Naive thymus-derived CD4-positive, alpha-beta T cell (primary cell): ENCODE data around the gene HDAC8. TPM values are rescaled to one million over a fixed set of nuclear protein-coding genes. Genes with fewer than 3 reads are reported as not detected.

Experiments used
- ATAC-seq: fragments of 150-1000 bp; cut with Tn5 transposase; 2 replicates; pipeline ENCODE4 v1.10.0; 2021; ENCODE audit warnings: mild to moderate bottlenecking, moderate library complexity
- CTCF ChIA-PET: fragments of 350-600 bp; sonication (Branson Sonifier 250); formaldehyde crosslinking; loops from one replicate; lab custom pipeline; 2021; ENCODE audit warnings: antibody characterized with exemption; lab: Charles Lee
- POLR2A ChIA-PET: fragments of 350-600 bp; sonication (Branson Sonifier 250); formaldehyde crosslinking; loops from one replicate; lab custom pipeline; 2021; ENCODE audit warnings: antibody characterized with exemption, inconsistent platforms; lab: Charles Lee
- DNase-seq, 9 donors: peaks; one replicate each; pipeline versions ENCODE4 v3.0.0 to v3.0.0-alpha.2; 2020 to 2022; ENCODE audit warnings: mixed read lengths in 1 of 9
- H3K27ac ChIP-seq: one replicate; pipeline ENCODE4 v1.7.0; 2013; ENCODE audit warnings: mild to moderate bottlenecking, low read depth, low read length, moderate library complexity
- H3K27me3 ChIP-seq, 2 donors: one replicate each; pipeline ENCODE4 v1.7.0; 2013; ENCODE audit warnings: low read length in 2 of 2, mild to moderate bottlenecking in 2 of 2, moderate library complexity in 2 of 2; ENCODE audit not compliant: control insufficient read depth in 2 of 2, insufficient read depth in 2 of 2
- H3K36me3 ChIP-seq, 3 experiments: 1 replicate in 2 of 3; 2 replicates in 1 of 3; pipeline ENCODE4 v1.7.0; 2013; ENCODE audit warnings: low read length in 3 of 3, mild to moderate bottlenecking in 3 of 3, moderate library complexity in 1 of 3; ENCODE audit not compliant: insufficient read depth in 3 of 3, control insufficient read depth in 2 of 3
- H3K4me1 ChIP-seq, 2 donors: one replicate each; pipeline ENCODE4 v1.7.0; 2013; ENCODE audit warnings: low read length in 2 of 2, mild to moderate bottlenecking in 2 of 2, moderate library complexity in 1 of 2; ENCODE audit not compliant: control insufficient read depth in 2 of 2, insufficient read depth in 2 of 2
- H3K4me3 ChIP-seq: 2 replicates; pipeline ENCODE4 v1.7.0; 2013; ENCODE audit warnings: mild to moderate bottlenecking, low read length
- H3K9me3 ChIP-seq, 3 experiments: 1 replicate in 2 of 3; 2 replicates in 1 of 3; pipeline ENCODE4 v1.7.0; 2013; ENCODE audit warnings: low read length in 3 of 3; ENCODE audit not compliant: control insufficient read depth in 2 of 3
- H3K27ac Mint-ChIP-seq, 9 donors: one replicate each; pipeline ENCODE4 v1.8.0; 2020 to 2022; ENCODE audit warnings: mixed read lengths in 9 of 9, mild to moderate bottlenecking in 8 of 9, moderate library complexity in 5 of 9, inconsistent platforms in 2 of 9
- H3K27me3 Mint-ChIP-seq, 5 donors: one replicate each; pipeline ENCODE4 v1.8.0; 2021 to 2022; ENCODE audit warnings: mixed read lengths in 5 of 5, mild to moderate bottlenecking in 1 of 5
- H3K36me3 Mint-ChIP-seq, 5 donors: one replicate each; pipeline ENCODE4 v1.8.0; 2020 to 2022; ENCODE audit warnings: mixed read lengths in 5 of 5, mild to moderate bottlenecking in 3 of 5, inconsistent platforms in 1 of 5
- H3K4me1 Mint-ChIP-seq, 7 donors: one replicate each; pipeline ENCODE4 v1.8.0; 2020 to 2022; ENCODE audit warnings: mixed read lengths in 7 of 7, mild to moderate bottlenecking in 3 of 7, inconsistent platforms in 1 of 7
- H3K4me3 Mint-ChIP-seq, 10 donors: one replicate each; pipeline ENCODE4 v1.8.0; 2020 to 2022; ENCODE audit warnings: mild to moderate bottlenecking in 10 of 10, mixed read lengths in 10 of 10, moderate library complexity in 6 of 10, inconsistent platforms in 2 of 10
- H3K9me3 Mint-ChIP-seq, 11 donors: one replicate each; pipeline ENCODE4 v1.8.0; 2020 to 2022; ENCODE audit warnings: mixed read lengths in 11 of 11, mild to moderate bottlenecking in 4 of 11, inconsistent platforms in 1 of 11, moderate library complexity in 1 of 11
- intact Hi-C, 2 donors: fragments of 100-400 bp; cut with micrococcal nuclease; formaldehyde crosslinking; loops; one replicate each; pipeline ENCODE4 v1.15.1; 2023
- polyA plus RNA-seq, 2 donors: library from polyadenylated mRNA; unstranded; fragments of 300-500 nt; fragmentation: Illumina TruSeq; gene quantifications; one replicate each; pipeline ENCODE4 v1.2.3, GENCODE V29; 2021
- total RNA-seq, 6 experiments: library from RNA in 5 of 6; stranded (reverse) in 5 of 6; gene quantifications; 1 replicate in 5 of 6; 2 replicates in 1 of 6; pipeline ENCODE4 v1.2.3 and lab custom pipeline; 2021 to 2026

HDAC8 gene
- total and polyA plus RNA-seq, 7 experiments from 2014 or later = 11.9 to 30.6 (median 14.8) TPM

DNA sequence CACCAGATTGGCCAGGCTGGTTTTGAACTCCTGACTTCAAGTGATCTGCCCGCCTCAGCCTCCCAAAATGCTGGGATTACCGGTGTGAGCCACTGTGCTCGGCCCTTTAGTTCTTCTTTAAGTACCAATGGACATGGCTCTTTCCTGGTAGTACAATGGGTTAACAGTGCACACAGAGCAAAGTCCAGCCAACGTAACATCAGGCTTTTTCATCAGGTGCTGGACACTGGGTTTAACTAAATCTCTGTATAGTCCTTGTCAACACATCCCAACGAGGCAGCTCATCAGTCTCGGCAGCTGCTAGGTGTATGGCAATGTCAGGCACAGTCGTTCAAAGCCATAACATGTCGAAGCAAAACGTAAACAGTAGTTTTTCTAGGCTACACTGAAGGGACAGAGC lies 93.8 kb downstream of the HDAC8 start:
- no peak for DNase-seq
- POLR2A ChIA-PET = no interaction called here
- Mint-ChIP-seq H3K27ac (peak overlapping the region in 1 of 9 donors; percentile 62), H3K27me3 (no peaks in the 10 kb centered on the region), H3K9me3 (no peaks in the 10 kb centered on the region), H3K4me1 (no peaks in the 10 kb centered on the region), H3K36me3 (peaks cover 0 to 44% (median 10%) of the 10 kb centered on the region in 5 donors), H3K4me3 (no peak overlapping the region)
- intact Hi-C loops = no loop called here
- no peak overlapping the region for H3K27ac ChIP-seq
- no peaks in the 10 kb centered on the region for H3K27me3 ChIP-seq
- H3K4me3 ChIP-seq = no peak overlapping the region
- no peaks in the 10 kb centered on the region for H3K36me3 ChIP-seq
- ATAC-seq = no peak
- no peaks in the 10 kb centered on the region for H3K9me3 ChIP-seq
- H3K4me1 ChIP-seq = no peaks in the 10 kb centered on the region
- CTCF ChIA-PET = no interaction called here

GRCh38 chrX:72478351-72478750 lies 94.3 kb downstream of the HDAC8 start:
- DNase-seq (no peak), ATAC-seq (no peak)
- ChIA-PET CTCF (no interaction called here), POLR2A (no interaction called here)
- Histone ChIP-seq H3K4me3 (no peak overlapping the region), H3K27ac (no peak overlapping the region), H3K27me3 (no peaks in the 10 kb centered on the region), H3K9me3 (no peaks in the 10 kb centered on the region), H3K4me1 (no peaks in the 10 kb centered on the region), H3K36me3 (no peaks in the 10 kb centered on the region)
- Mint-ChIP-seq H3K27me3 (no peaks in the 10 kb centered on the region), H3K27ac (no peak overlapping the region), H3K4me1 (no peaks in the 10 kb centered on the region), H3K9me3 (no peaks in the 10 kb centered on the region), H3K36me3 (peaks cover 0 to 42% (median 13%) of the 10 kb centered on the region in 5 donors), H3K4me3 (no peak overlapping the region)
- intact Hi-C loops = no loop called here

DNA sequence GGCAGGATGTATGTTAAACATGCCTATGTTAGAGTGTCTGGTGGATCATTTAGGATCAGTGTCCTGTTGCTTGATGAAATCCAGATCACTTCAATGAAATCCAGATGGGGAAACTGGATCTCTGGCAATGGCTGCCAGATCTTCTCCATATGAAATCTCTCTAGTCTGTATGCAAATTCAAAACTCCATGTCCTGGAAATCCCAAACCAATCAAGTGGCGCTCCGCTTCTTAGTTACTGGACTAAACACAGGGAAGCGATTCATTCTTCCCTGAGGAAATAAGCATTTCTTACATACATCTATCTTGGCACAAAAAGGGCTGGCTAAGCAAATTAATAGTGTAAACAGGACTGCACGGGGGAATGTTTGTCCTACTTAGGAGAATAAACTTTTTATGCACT lies 94.9 kb downstream of the HDAC8 start:
- H3K9me3 ChIP-seq = no peaks in the 10 kb centered on the region
- H3K4me3 ChIP-seq = no peak overlapping the region
- no peaks in the 10 kb centered on the region for H3K36me3 ChIP-seq
- ChIA-PET CTCF (no interaction called here), POLR2A (no interaction called here)
- DNase-seq = no peak
- H3K36me3 Mint-ChIP-seq = peaks cover 2 to 40% (median 14%) of the 10 kb centered on the region in 5 donors
- H3K9me3 Mint-ChIP-seq = peaks cover 0 to 4% (median 0%) of the 10 kb centered on the region in 11 donors
- H3K4me1 Mint-ChIP-seq = no peaks in the 10 kb centered on the region
- H3K27ac ChIP-seq = no peak overlapping the region
- H3K27ac Mint-ChIP-seq = no peak overlapping the region
- H3K27me3 Mint-ChIP-seq = no peaks in the 10 kb centered on the region
- H3K4me1 ChIP-seq = no peaks in the 10 kb centered on the region
- H3K27me3 ChIP-seq = no peaks in the 10 kb centered on the region
- no peak overlapping the region for H3K4me3 Mint-ChIP-seq
- no peak for ATAC-seq
- intact Hi-C loops = no loop called here

GRCh38 chrX:72477376-72477775 lies 95.3 kb downstream of the HDAC8 start:
- H3K4me1 Mint-ChIP-seq = no peaks in the 10 kb centered on the region
- ATAC-seq (no peak), DNase-seq (no peak)
- H3K27me3 ChIP-seq = no peaks in the 10 kb centered on the region
- no peak overlapping the region for H3K27ac ChIP-seq
- intact Hi-C loops = no loop called here
- POLR2A ChIA-PET = no interaction called here
- peaks cover 5 to 43% (median 16%) of the 10 kb centered on the region in 5 donors for H3K36me3 Mint-ChIP-seq
- peaks cover 0 to 8% (median 0%) of the 10 kb centered on the region in 11 donors for H3K9me3 Mint-ChIP-seq
- no peaks in the 10 kb centered on the region for H3K27me3 Mint-ChIP-seq
- no peaks in the 10 kb centered on the region for H3K36me3 ChIP-seq
- no peak overlapping the region for H3K4me3 Mint-ChIP-seq
- H3K9me3 ChIP-seq = no peaks in the 10 kb centered on the region
- CTCF ChIA-PET = no interaction called here
- H3K4me3 ChIP-seq = no peak overlapping the region
- H3K27ac Mint-ChIP-seq = no peak overlapping the region
- H3K4me1 ChIP-seq = no peaks in the 10 kb centered on the region

GRCh38 chrX:72475952-72476668 lies 96.5 kb downstream of the HDAC8 start:
- Mint-ChIP-seq H3K4me3 (no peak overlapping the region), H3K36me3 (peaks cover 5 to 41% (median 15%) of the 10 kb centered on the region in 5 donors), H3K27ac (no peak overlapping the region), H3K4me1 (no peaks in the 10 kb centered on the region), H3K27me3 (no peaks in the 10 kb centered on the region), H3K9me3 (peaks cover 0 to 8% (median 0%) of the 10 kb centered on the region in 11 donors)
- no peaks in the 10 kb centered on the region for H3K36me3 ChIP-seq
- H3K4me3 ChIP-seq = no peak overlapping the region
- no peak overlapping the region for H3K27ac ChIP-seq
- POLR2A ChIA-PET = no interaction called here
- no peaks in the 10 kb centered on the region for H3K27me3 ChIP-seq
- intact Hi-C loops = no loop called here
- H3K4me1 ChIP-seq = no peaks in the 10 kb centered on the region
- ATAC-seq (no peak), DNase-seq (no peak)
- H3K9me3 ChIP-seq = no peaks in the 10 kb centered on the region
- CTCF ChIA-PET = no interaction called here

DNA sequence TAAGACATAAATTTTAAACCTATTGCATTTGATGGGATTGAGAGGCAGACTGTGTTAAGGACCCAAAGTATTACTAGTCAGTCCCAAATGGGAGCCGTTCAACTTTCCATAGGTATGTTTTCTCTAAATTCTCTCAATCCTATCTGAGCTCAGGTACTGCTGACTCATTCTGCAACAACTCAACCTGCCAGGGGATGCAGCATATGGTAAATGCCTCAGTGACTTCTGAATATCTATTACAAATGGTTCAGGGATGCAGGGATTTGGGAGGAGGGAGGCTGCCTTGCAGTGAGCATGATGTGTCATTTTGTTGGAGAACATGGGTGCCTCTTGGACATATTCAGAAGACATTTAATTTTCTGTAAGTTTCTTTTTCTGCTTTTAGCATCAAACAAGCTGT lies 97.3 kb downstream of the HDAC8 start:
- H3K36me3 ChIP-seq = no peaks in the 10 kb centered on the region
- no peaks in the 10 kb centered on the region for H3K4me1 ChIP-seq
- Mint-ChIP-seq H3K27me3 (no peaks in the 10 kb centered on the region), H3K9me3 (peaks cover 0 to 8% (median 0%) of the 10 kb centered on the region in 11 donors), H3K4me3 (no peak overlapping the region), H3K36me3 (peaks cover 5 to 41% (median 15%) of the 10 kb centered on the region in 5 donors), H3K27ac (no peak overlapping the region), H3K4me1 (no peaks in the 10 kb centered on the region)
- no peak overlapping the region for H3K4me3 ChIP-seq
- DNase-seq (no peak), ATAC-seq (no peak)
- no peaks in the 10 kb centered on the region for H3K9me3 ChIP-seq
- H3K27ac ChIP-seq = no peak overlapping the region
- no peaks in the 10 kb centered on the region for H3K27me3 ChIP-seq
- intact Hi-C loops = no loop called here
- CTCF ChIA-PET = no interaction called here
- POLR2A ChIA-PET = no interaction called here
